DMS79 (cell line): ENCODE data around the gene MAOA.
"Not testable (repeated sequence)": the region's sequence is repeated elsewhere in the genome, so short reads cannot be mapped to it uniquely, and the experiment has no call there.

Experiments used
- DNase-seq: peaks from one replicate; lab custom pipeline; 2025; lab: John Stamatoyannopoulos, UW

MAOA gene

GRCh38 chrX:43663173-43663572, 7.1 kb downstream of the MAOA start:
- no peak for DNase-seq

- no peak for DNase-seq
Measured at GRCh38 chrX:43664258-43664657, 8.2 kb downstream of the MAOA start.

GRCh38 chrX:43664708-43665107, 8.6 kb downstream of the MAOA start:
- DNase-seq, result no peak

GRCh38 chrX:43666311-43666912, 10.3 kb downstream of the MAOA start:
- no peak for DNase-seq

- not testable (repeated sequence) for DNase-seq
Measured at GRCh38 chrX:43675965-43676628, 20.0 kb downstream of the MAOA start.

GRCh38 chrX:43676971-43677572, 21.0 kb downstream of the MAOA start:
- DNase-seq, result no peak

- DNase-seq, result no peak
Measured at GRCh38 chrX:43677993-43678392, 21.9 kb downstream of the MAOA start.

GRCh38 chrX:43679058-43679457, 23.0 kb downstream of the MAOA start:
- no peak for DNase-seq

GRCh38 chrX:43679778-43680177, 23.7 kb downstream of the MAOA start:
- no peak for DNase-seq

- no peak for DNase-seq
Measured at GRCh38 chrX:43682726-43683125, 26.6 kb downstream of the MAOA start.

- no peak for DNase-seq
Measured at GRCh38 chrX:43685221-43685620, 29.1 kb downstream of the MAOA start.

- DNase-seq, result no peak
Measured at GRCh38 chrX:43688586-43688985, 32.5 kb downstream of the MAOA start.

- no peak for DNase-seq
Measured at GRCh38 chrX:43693602-43694406, 37.7 kb downstream of the MAOA start.

- no peak for DNase-seq
Measured at GRCh38 chrX:43699475-43699874, 43.4 kb downstream of the MAOA start.

- no peak for DNase-seq
Measured at GRCh38 chrX:43702079-43702524, 46.0 kb downstream of the MAOA start.

- no peak for DNase-seq
Measured at GRCh38 chrX:43702660-43703059, 46.6 kb downstream of the MAOA start.

- DNase-seq, result no peak
Measured at GRCh38 chrX:43703211-43703791, 47.2 kb downstream of the MAOA start.

- no peak for DNase-seq
Measured at GRCh38 chrX:43706786-43707370, 50.8 kb downstream of the MAOA start.

GRCh38 chrX:43707812-43708548, 51.9 kb downstream of the MAOA start:
- DNase-seq, result no peak

- no peak for DNase-seq
Measured at GRCh38 chrX:43716144-43716543, 60.0 kb downstream of the MAOA start.

GRCh38 chrX:43716696-43717095, 60.6 kb downstream of the MAOA start:
- no peak for DNase-seq
